Measurements from ENCODE around the gene ATP2B2.

DNA sequence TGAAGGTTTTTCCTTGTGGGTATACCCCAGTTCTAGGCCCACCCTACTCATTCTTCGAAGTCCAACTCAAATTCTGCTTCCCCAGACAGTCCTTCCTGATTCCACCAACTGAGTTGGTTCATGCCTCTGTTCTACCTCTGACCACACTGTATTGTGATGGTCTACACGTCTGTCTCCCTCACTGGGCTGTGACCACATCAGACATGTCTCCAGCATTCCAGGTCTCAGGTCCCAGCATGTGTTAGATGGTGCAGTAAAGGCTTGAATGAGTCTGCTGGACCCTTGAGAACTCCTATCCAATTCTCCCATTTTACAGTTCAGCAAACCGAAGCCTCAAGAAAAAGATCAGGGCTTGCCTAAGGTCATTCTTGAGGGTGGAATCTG, 2.8 kb upstream of the ATP2B2 start:
- no peak for TF ChIP-seq CTCF (IDR thresholded peaks at IDR 0.05 in 2 of 3, conservative IDR thresholded peaks at IDR 0.05 in 1 of 3; ENCODE audit: borderline replicate concordance in 1 of 3, insufficient read depth in 1 of 3, low read depth in 2 of 3, low read length in 2 of 3)
- no peak for TF ChIP-seq JUND (IDR thresholded peaks at IDR 0.05)
- no peak for TF ChIP-seq YY1 (IDR thresholded peaks at IDR 0.05; ENCODE audit: extremely low read depth, insufficient replicate concordance, low read depth, low read length)

Data from HCT116 (cell line).